Memory B cell (primary cell): ENCODE data around the gene DCHS1.

ENCODE experiments used
- ATAC-seq: fragments of 150-1000 bp; cut with Tn5 transposase; 2 replicates; pipeline ENCODE4 v1.10.0; 2021; ENCODE audit warnings: low read depth, mild to moderate bottlenecking, moderate library complexity
- DNase-seq, 2 donors: peaks; one replicate each; pipeline ENCODE4 v3.0.0; 2022; ENCODE audit warnings: low spot score in 2 of 2
- H3K27ac Mint-ChIP-seq: one replicate; pipeline ENCODE4 v1.8.0; 2022; ENCODE audit warnings: mild to moderate bottlenecking, moderate library complexity, mixed read lengths
- H3K27me3 Mint-ChIP-seq: one replicate; pipeline ENCODE4 v1.8.0; 2022; ENCODE audit warnings: mixed read lengths
- H3K36me3 Mint-ChIP-seq: one replicate; pipeline ENCODE4 v1.8.0; 2022; ENCODE audit warnings: mild to moderate bottlenecking, mixed read lengths
- H3K4me1 Mint-ChIP-seq: one replicate; pipeline ENCODE4 v1.8.0; 2022; ENCODE audit warnings: mixed read lengths
- H3K4me3 Mint-ChIP-seq: one replicate; pipeline ENCODE4 v1.8.0; 2022; ENCODE audit warnings: mild to moderate bottlenecking, moderate library complexity, mixed read lengths
- H3K9me3 Mint-ChIP-seq: one replicate; pipeline ENCODE4 v1.8.0; 2022; ENCODE audit warnings: mixed read lengths

Gene DCHS1

DNA sequence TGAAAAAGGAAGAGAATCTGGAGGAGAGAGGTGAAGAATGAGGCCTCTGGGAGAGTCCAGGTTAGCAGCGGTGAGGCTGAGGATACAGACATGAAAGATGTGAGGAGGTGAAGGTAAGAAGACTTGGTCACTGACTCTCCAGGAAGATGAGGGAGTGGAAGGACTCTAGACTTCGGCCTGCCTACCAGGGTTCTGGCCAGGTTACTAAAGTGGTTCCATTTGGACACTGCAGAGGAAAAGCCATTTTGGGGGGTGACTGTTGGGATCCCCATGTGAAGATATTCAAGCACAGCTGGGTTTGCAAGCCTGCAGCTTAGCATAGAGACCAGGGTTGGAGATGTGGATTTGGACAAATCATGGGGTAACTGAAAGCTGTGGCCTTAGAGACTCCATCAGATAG is 7.8 kb downstream of the DCHS1 start:
- Mint-ChIP-seq H3K4me3 (no peak overlapping the region), H3K27me3 (no peaks in the 10 kb centered on the region), H3K4me1 (no peaks in the 10 kb centered on the region), H3K36me3 (no peaks in the 10 kb centered on the region), H3K9me3 (no peaks in the 10 kb centered on the region), H3K27ac (no peak overlapping the region)
- ATAC-seq (no peak), DNase-seq (no peak)

DNA sequence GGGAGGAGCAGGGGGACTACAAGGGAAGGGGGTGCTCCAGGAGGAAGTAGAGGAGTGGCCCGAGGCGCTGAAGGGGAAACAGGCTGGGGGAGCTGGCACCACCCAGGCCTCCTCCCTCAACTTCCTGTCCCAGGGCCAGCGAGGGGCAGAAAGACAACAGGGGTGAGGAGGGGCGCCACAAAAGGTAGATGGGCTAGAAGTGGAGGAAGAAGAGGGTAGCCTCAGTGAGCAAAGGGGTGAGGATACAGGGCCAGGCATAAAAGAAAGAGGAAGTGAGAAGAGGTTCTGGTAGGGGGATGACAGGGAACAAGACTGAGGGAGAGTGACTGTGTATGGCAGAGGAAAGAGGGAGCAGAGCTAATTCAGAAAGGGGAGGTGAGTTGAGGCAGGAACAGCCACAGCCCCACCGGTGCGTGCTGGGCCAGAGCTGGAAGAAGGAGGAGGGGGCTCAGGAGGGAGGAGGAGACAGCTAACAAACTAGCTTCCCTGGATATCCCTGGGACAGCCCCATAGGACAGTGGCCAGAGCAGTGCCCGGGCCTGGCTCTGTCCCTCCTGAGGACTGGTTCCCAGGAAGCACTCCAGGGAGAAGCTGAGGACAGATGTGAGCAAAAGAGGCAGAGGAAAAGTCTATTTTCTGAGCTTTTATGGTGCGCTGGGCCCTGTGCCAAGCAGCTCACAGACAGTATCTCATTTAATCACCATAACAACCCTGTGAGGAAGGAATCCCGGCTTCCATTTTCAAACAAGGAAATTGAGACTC is 8.5 kb downstream of the DCHS1 start:
- ATAC-seq (peak; percentile 88), DNase-seq (no peak)
- H3K36me3 Mint-ChIP-seq, result no peaks in the 10 kb centered on the region
- H3K27ac Mint-ChIP-seq, result no peak overlapping the region
- no peaks in the 10 kb centered on the region for H3K27me3 Mint-ChIP-seq
- H3K4me1 Mint-ChIP-seq, result no peaks in the 10 kb centered on the region
- H3K4me3 Mint-ChIP-seq, result no peak overlapping the region
- H3K9me3 Mint-ChIP-seq, result no peaks in the 10 kb centered on the region

DNA sequence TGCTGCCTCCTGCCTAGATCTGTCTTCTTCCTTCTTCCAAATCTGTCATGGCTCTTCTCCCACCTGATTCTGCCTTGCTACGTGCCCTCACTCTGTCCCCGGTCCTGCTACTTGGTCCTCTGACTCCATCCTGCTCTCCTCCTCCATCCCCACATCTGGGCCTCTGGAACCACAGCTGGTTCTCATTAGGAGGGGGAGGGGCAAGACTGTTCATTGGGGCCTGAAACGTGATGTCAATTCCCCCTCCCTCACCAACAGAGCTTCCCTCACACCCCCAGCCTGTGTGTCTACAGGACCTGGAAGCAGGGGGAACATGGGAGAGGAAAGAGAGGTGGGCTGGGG is 9.1 kb downstream of the DCHS1 start:
- peak; percentile 10 for ATAC-seq
- Mint-ChIP-seq H3K36me3 (no peaks in the 10 kb centered on the region), H3K9me3 (no peaks in the 10 kb centered on the region), H3K4me1 (no peaks in the 10 kb centered on the region), H3K4me3 (no peak overlapping the region), H3K27me3 (no peaks in the 10 kb centered on the region), H3K27ac (no peak overlapping the region)
- no peak for DNase-seq

DNA sequence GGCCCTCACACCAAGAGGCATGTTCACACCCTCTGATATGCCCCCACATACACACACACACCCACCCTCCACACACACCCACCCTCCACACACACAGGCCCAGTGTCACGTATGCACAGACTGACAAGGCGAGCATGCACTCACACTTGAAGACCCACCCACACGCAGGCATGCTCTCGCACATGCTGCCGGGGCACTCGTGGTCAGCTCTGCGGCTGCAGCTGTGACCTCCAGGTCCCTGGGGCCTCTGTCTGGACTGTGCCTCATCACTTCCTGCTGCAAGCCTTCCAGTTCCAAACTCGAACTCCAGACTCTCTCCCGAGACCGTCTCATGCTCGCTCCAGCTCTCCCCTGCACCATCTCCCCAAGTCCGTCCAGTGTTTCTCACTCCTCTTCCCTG is 9.5 kb downstream of the DCHS1 start:
- Mint-ChIP-seq H3K9me3 (no peaks in the 10 kb centered on the region), H3K27ac (no peak overlapping the region), H3K27me3 (no peaks in the 10 kb centered on the region), H3K36me3 (no peaks in the 10 kb centered on the region), H3K4me3 (no peak overlapping the region), H3K4me1 (no peaks in the 10 kb centered on the region)
- DNase-seq (no peak), ATAC-seq (no peak)

DNA sequence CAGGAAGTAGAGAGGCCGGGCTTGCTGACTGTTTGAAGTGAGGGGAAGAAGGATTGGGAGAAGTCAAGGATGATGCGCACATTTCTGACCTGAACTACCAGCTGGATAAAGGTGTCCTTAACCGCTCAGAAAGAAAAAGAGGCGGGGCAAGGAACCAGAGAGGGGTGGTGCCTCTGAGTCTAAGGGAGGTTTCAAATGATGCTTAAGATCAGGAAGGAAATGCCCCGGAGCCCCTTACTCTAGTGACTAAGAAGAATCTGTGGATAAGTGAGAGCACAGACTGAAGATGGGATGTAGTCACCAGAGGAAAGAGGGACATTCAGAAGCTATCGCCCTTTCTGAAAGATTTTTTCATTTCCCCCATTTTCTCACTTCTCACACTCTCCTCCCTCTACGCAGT is 12.7 kb downstream of the DCHS1 start:
- no peak overlapping the region for H3K27ac Mint-ChIP-seq

DNA sequence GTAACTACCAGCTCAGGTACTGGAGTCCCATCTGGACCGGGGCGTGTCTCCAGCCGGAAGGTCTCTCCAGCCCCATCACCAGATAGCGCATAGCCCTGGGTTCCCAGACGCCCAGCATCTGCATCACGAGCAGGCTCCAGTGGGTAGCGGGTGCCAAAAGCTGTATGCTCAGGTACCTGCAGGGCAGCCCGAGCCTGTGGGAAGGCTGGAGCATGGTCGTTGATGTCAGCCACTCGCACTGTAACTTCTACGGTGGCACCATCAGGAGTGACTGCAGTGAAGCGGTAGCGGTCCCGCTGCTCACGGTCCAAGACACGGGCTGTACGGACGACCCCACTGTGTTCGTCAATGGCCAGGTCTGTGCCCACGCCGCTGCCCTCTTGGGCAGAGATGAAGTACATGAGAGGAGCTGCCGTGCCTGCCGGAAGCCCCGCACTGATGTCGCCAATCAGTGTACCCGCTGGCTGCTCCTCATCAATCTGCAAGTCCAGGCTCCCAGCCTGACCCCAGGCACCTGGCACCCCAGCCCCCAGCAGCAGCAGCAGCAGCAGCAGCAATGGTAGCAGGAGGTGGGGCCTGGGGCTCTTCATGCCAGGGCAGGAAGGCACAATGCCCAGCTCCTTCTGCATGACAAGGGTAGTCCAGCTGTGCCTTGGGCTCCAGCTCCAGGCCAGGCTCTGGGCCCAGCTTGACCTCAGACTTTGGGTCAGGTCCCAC is 14.5 kb downstream of the DCHS1 start:
- Mint-ChIP-seq H3K4me1 (peaks cover 3% of the 10 kb centered on the region), H3K4me3 (no peak overlapping the region), H3K36me3 (no peaks in the 10 kb centered on the region), H3K27ac (no peak overlapping the region), H3K9me3 (no peaks in the 10 kb centered on the region), H3K27me3 (no peaks in the 10 kb centered on the region)
- ATAC-seq, result no peak
- DNase-seq, result no peak

More for the DNA sequence above, 12.7 kb downstream of the DCHS1 start:
- H3K9me3 Mint-ChIP-seq, result no peaks in the 10 kb centered on the region
- H3K36me3 Mint-ChIP-seq, result no peaks in the 10 kb centered on the region
- ATAC-seq (no peak), DNase-seq (no peak)
- peaks cover 3% of the 10 kb centered on the region for H3K4me1 Mint-ChIP-seq
- no peaks in the 10 kb centered on the region for H3K27me3 Mint-ChIP-seq
- H3K4me3 Mint-ChIP-seq, result no peak overlapping the region

DNA sequence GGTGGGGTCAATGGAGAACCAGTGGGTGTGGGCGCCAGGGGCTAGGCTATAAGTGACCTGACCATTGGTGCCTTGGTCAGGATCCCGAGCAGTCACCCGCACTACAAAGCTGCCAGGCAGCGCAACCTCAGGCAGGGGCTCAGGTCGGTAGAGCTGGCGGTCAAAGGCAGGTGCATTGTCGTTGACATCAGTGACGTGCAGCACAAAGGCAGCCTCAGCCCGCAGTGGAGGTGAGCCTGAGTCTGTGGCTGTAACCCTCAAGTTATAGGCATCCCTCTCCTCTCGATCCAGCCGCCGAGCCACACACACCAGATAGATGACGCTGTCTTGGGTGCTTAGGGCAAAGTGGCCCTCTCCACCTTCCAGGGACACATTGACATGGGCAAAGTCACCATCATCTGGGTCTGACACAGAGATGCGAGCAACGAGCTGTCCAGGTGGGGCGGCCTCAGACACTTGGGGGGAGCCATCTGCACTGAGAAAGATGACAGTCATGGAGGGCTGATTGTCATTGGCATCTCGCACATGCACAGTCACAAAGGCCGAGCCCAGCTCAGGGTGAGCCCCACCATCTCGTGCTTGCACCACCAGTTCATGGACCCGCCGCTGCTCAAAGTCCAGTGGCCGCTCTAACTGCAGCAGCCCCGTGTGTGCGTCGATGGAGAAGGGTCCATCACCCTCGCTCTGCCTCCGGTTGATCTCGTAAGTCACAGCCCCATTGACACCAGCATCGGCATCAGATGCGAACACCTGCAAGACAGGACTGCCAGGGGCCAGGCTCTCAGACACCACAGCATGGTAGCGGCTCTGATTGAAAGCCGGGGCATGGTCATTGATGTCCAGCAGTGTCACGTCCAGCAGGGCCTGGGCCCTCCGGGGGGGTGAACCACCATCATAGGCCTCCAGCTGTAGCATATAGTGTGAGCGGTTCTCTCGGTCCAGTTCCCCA is 15.3 kb downstream of the DCHS1 start:
- ATAC-seq, result no peak
- Mint-ChIP-seq H3K4me3 (no peak overlapping the region), H3K9me3 (no peaks in the 10 kb centered on the region), H3K27ac (no peak overlapping the region), H3K27me3 (no peaks in the 10 kb centered on the region), H3K4me1 (peaks cover 3% of the 10 kb centered on the region), H3K36me3 (no peaks in the 10 kb centered on the region)
- no peak for DNase-seq

DNA sequence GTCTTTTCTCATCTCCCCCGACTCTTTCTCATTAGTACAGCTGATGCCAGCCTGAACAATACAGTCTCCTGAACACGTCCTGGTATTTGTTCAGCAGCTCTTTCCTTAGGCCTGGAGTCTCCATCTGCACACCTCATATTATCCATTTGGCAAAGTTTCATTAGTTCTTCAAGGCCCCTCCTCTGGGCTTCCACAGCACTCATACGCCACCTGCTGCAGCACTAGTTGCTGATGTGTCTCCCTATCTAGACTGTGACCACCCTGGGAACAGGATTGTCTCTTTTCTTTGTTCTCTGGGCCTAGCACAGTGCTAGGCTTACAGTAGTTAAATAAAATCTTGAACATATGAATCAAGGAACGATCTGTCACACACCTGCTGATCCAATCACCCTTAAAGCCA is 17.2 kb downstream of the DCHS1 start:
- ATAC-seq (no peak), DNase-seq (no peak)
- H3K36me3 Mint-ChIP-seq, result no peaks in the 10 kb centered on the region
- H3K4me1 Mint-ChIP-seq, result peaks cover 3% of the 10 kb centered on the region
- no peak overlapping the region for H3K27ac Mint-ChIP-seq
- H3K9me3 Mint-ChIP-seq, result no peaks in the 10 kb centered on the region
- H3K27me3 Mint-ChIP-seq, result no peaks in the 10 kb centered on the region
- H3K4me3 Mint-ChIP-seq, result no peak overlapping the region

DNA sequence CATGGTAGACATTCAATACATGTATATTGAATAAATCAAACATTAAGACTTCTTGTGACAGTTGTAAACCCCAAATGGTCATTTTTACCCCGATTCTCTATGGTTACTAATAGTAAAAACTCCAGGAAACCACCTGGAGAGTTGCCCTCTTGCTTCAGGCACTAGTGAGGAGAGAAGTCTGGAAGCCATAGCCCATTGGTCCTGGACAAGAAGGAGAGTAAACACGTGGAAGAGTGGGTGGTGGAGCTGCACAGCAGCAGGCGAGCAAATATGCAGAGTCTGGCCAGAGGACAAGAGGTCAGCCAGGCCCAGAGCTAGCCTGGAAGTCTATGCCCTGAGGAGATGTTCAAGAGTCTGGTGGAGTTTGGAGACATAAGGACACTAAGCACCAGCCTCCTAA is 17.7 kb downstream of the DCHS1 start:
- peaks cover 3% of the 10 kb centered on the region for H3K4me1 Mint-ChIP-seq
- DNase-seq (no peak), ATAC-seq (no peak)
- no peaks in the 10 kb centered on the region for H3K27me3 Mint-ChIP-seq
- no peak overlapping the region for H3K4me3 Mint-ChIP-seq
- no peak overlapping the region for H3K27ac Mint-ChIP-seq
- H3K36me3 Mint-ChIP-seq, result no peaks in the 10 kb centered on the region
- no peaks in the 10 kb centered on the region for H3K9me3 Mint-ChIP-seq

DNA sequence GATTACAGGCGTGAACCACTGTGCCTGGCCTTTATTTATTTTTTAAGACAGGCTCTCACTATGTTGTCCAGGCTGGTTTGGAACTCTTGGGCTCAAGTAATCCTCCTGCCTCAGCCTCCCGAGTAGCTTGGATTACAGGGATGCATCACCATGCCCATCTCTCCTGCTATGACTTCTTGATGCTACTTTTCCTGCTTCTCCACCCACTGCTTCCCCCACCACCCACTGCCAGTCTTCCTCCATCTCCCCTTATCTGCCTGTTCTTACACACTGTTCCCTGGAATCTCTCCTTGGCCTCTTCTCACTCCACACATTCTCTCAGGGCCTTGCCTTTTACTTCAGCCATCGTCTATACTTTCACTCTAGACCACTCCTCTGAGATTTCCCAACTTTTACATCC is 19.1 kb downstream of the DCHS1 start:
- DNase-seq, result no peak
- no peak overlapping the region for H3K27ac Mint-ChIP-seq

DNA sequence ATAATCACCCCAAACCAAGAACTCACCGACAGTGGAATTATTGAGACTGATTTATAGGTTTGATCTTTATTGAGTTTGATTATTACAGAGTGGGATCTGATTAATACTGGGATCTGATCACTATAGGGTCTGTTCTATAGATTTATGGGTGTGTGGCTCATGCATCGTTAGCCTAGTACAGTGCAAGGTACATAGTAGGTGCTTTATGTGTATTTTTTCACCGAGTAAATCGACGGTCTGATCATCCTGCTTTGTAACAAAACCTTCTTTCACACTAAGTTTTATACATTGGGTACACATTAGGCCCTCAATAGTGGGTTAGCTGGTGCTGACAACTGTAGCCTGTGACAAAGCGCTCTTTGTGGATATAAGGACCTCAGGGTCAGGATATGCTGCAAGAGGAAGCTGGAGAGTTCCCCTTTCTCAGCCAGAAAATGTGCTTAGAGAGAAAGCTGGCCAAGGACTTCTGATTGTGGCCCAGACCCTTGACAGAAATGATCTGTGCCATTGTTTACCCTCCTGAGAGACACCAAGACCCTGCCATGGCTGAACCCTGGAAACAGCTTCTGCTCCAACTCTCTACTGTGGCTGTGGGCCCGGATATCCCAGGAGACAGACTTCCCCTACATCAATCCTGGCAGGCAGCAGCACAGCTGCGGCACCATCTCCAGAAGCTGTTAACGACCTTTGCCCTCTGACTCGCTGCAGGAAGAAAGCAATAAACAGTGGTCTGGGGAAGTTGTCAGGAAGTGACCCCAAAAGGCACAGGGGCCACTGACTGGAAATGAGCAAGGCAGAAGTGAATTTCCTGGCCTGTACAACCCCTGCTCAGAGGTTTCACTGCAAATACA is 20.3 kb downstream of the DCHS1 start:
- Mint-ChIP-seq H3K36me3 (no peaks in the 10 kb centered on the region), H3K27ac (no peak overlapping the region), H3K27me3 (no peaks in the 10 kb centered on the region), H3K9me3 (no peaks in the 10 kb centered on the region), H3K4me1 (peaks cover 3% of the 10 kb centered on the region), H3K4me3 (no peak overlapping the region)
- ATAC-seq, result no peak
- no peak for DNase-seq

More for the DNA sequence above, 19.1 kb downstream of the DCHS1 start:
- H3K36me3 Mint-ChIP-seq, result no peaks in the 10 kb centered on the region
- ATAC-seq, result no peak
- no peak overlapping the region for H3K4me3 Mint-ChIP-seq
- no peaks in the 10 kb centered on the region for H3K9me3 Mint-ChIP-seq
- peaks cover 3% of the 10 kb centered on the region for H3K4me1 Mint-ChIP-seq
- H3K27me3 Mint-ChIP-seq, result no peaks in the 10 kb centered on the region

DNA sequence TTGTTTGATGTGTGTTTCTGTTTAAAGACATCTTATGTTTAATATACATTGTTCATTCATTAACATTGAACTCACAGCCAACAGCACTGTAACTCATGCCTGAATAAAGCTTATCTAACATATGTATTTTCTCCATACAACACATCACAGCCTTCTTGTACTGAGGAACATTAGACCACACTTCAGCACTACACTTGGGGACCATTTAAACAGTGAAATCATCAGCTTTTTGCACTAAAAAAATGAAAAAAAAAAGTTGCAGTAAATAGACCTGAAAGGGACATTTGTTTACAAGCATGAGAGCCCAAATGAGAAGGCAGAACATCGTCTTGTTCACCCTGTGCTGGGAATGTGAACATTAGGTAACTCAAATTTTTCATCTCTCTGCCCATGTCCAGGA is 21.1 kb downstream of the DCHS1 start:
- ATAC-seq (no peak), DNase-seq (no peak)
- Mint-ChIP-seq H3K27me3 (no peaks in the 10 kb centered on the region), H3K4me1 (peaks cover 2% of the 10 kb centered on the region), H3K36me3 (no peaks in the 10 kb centered on the region), H3K4me3 (no peak overlapping the region), H3K27ac (no peak overlapping the region), H3K9me3 (no peaks in the 10 kb centered on the region)
